Caco-2 (cell line): Measurements from ENCODE around the gene GPR34. TPM values are rescaled to one million over a fixed set of nuclear protein-coding genes. Genes with fewer than 3 reads are reported as not detected.

Experiments
- BruUV-seq: library from RNA; stranded (reverse); fragments of 400-500 nt; replicated peaks from 2 replicates; lab custom pipeline; 2021; lab: Mats Ljungman, UMichigan
- CTCF ChIA-PET: fragments of 300-600 bp; sonication (Branson Sonifier 250); formaldehyde crosslinking; loops from one replicate; lab custom pipeline; 2022; ENCODE audit warnings: antibody characterized with exemption; lab: Charles Lee
- POLR2A ChIA-PET: fragments of 300-600 bp; sonication (Branson Sonifier 250); formaldehyde crosslinking; loops from one replicate; lab custom pipeline; 2022; ENCODE audit warnings: antibody characterized with exemption; lab: Charles Lee
- DNase-seq, 2 experiments: peaks; one replicate each; pipeline versions ENCODE4 v3.0.0 to v3.0.0-alpha.2; 2020 to 2022
- H3K27me3 ChIP-seq: replicated peaks from 2 replicates; pipeline ENCODE4 v1.6.0; 2011; ENCODE audit warnings: low read length; ENCODE audit not compliant: control insufficient read depth, insufficient read depth
- H3K36me3 ChIP-seq: 2 replicates; pipeline ENCODE4 v1.5.1; 2011; ENCODE audit warnings: low read length; ENCODE audit not compliant: control insufficient read depth, insufficient read depth
- H3K4me1 ChIP-seq: fragments of 250-450 bp; sonication (Bioruptor Pico); 2 replicates; pipeline ENCODE4 v1.5.1; 2020; ENCODE audit warnings: mild to moderate bottlenecking
- H3K4me3 ChIP-seq: 2 replicates; pipeline ENCODE4 v1.5.1; 2011; ENCODE audit warnings: low read depth, mild to moderate bottlenecking, control low read depth, low read length
- H3K9me3 ChIP-seq: fragments of 250-450 bp; sonication (Bioruptor Pico); 2 replicates; pipeline ENCODE4 v1.5.1; 2020; ENCODE audit warnings: mild to moderate bottlenecking, moderate library complexity
- H3K27ac Mint-ChIP-seq: one replicate; pipeline ENCODE4 v1.8.0; 2022; ENCODE audit warnings: mixed read lengths; ENCODE audit not compliant: unreplicated experiment
- H3K27me3 Mint-ChIP-seq: one replicate; pipeline ENCODE4 v1.8.0; 2022; ENCODE audit warnings: mixed read lengths; ENCODE audit not compliant: insufficient read depth, unreplicated experiment
- H3K36me3 Mint-ChIP-seq: one replicate; pipeline ENCODE4 v1.8.0; 2022; ENCODE audit warnings: mild to moderate bottlenecking, mixed read lengths; ENCODE audit not compliant: insufficient read depth, unreplicated experiment
- H3K4me1 Mint-ChIP-seq: one replicate; pipeline ENCODE4 v1.8.0; 2022; ENCODE audit warnings: low read depth, mixed read lengths; ENCODE audit not compliant: unreplicated experiment
- H3K4me3 Mint-ChIP-seq: one replicate; pipeline ENCODE4 v1.8.0; 2022; ENCODE audit warnings: mild to moderate bottlenecking, moderate library complexity, mixed read lengths; ENCODE audit not compliant: unreplicated experiment
- H3K9me3 Mint-ChIP-seq: one replicate; pipeline ENCODE4 v1.8.0; 2022; ENCODE audit warnings: mixed read lengths; ENCODE audit not compliant: unreplicated experiment
- CTCF ChIP-seq, 2 experiments: fragments of 200-600 bp in 1 of 2; IDR thresholded peaks; 1 replicate in 1 of 2; 2 replicates in 1 of 2; pipeline versions ENCODE4 v1.5.1 to v1.8.0; 2011 to 2022; ENCODE audit warnings: antibody characterized with exemption in 1 of 2, control low read depth in 1 of 2, inconsistent platforms in 1 of 2, low read depth in 1 of 2, low read length in 1 of 2, mild to moderate bottlenecking in 1 of 2, moderate library complexity in 1 of 2; ENCODE audit not compliant: insufficient read depth in 1 of 2, severe bottlenecking in 1 of 2, unreplicated experiment in 1 of 2
- intact Hi-C: fragments of 100-400 bp; cut with micrococcal nuclease; formaldehyde crosslinking; loops from one replicate; pipeline ENCODE4 v1.10.0; 2022; ENCODE audit not compliant: unreplicated experiment
- total RNA-seq: library from RNA; stranded (reverse); gene quantifications from 2 replicates; pipeline ENCODE4 v1.2.3, GENCODE V29; 2022

GPR34 gene
- total RNA-seq, 1 experiment from 2014 or later = not detected

- intact Hi-C loops = no loop called here
- peaks cover 20% of the 10 kb centered on the region for H3K36me3 Mint-ChIP-seq
- ChIA-PET CTCF (no interaction called here), POLR2A (no interaction called here)
- no peaks in the 10 kb centered on the region for H3K36me3 ChIP-seq
- no peak overlapping the region for H3K27ac Mint-ChIP-seq
- no peaks in the 10 kb centered on the region for H3K9me3 ChIP-seq
- DNase-seq = no peak
- H3K4me1 Mint-ChIP-seq = no peaks in the 10 kb centered on the region
- H3K9me3 Mint-ChIP-seq = no peaks in the 10 kb centered on the region
- H3K4me1 ChIP-seq = no peaks in the 10 kb centered on the region
- no peaks in the 10 kb centered on the region for H3K27me3 ChIP-seq
- no peak for TF ChIP-seq CTCF (IDR thresholded peaks at IDR 0.05; ENCODE audit: insufficient read depth in 1 of 2, low read depth in 1 of 2, low read length in 1 of 2, severe bottlenecking in 1 of 2, unreplicated experiment in 1 of 2)
- H3K4me3 ChIP-seq = no peak overlapping the region
- H3K27me3 Mint-ChIP-seq = no peaks in the 10 kb centered on the region
- H3K4me3 Mint-ChIP-seq = no peak overlapping the region
- no TSS peak for BruUV-seq
Measured at GRCh38 chrX:41664375-41664901, 24.3 kb upstream of the GPR34 start.

- no peak overlapping the region for H3K4me3 Mint-ChIP-seq
- intact Hi-C loops = no loop called here
- no TSS peak for BruUV-seq
- H3K27me3 Mint-ChIP-seq = no peaks in the 10 kb centered on the region
- no peaks in the 10 kb centered on the region for H3K9me3 ChIP-seq
- no peaks in the 10 kb centered on the region for H3K4me1 ChIP-seq
- no peaks in the 10 kb centered on the region for H3K4me1 Mint-ChIP-seq
- peaks cover 18% of the 10 kb centered on the region for H3K36me3 Mint-ChIP-seq
- DNase-seq = no peak
- ChIA-PET POLR2A (no interaction called here), CTCF (no interaction called here)
- no peak overlapping the region for H3K27ac Mint-ChIP-seq
- no peak overlapping the region for H3K4me3 ChIP-seq
- TF ChIP-seq CTCF (IDR thresholded peaks at IDR 0.05; ENCODE audit: insufficient read depth in 1 of 2, low read depth in 1 of 2, low read length in 1 of 2, severe bottlenecking in 1 of 2, unreplicated experiment in 1 of 2) = no peak
- H3K27me3 ChIP-seq = no peaks in the 10 kb centered on the region
- no peaks in the 10 kb centered on the region for H3K36me3 ChIP-seq
- no peaks in the 10 kb centered on the region for H3K9me3 Mint-ChIP-seq
Measured at GRCh38 chrX:41664908-41665307, 23.9 kb upstream of the GPR34 start.

- Mint-ChIP-seq H3K27me3 (no peaks in the 10 kb centered on the region), H3K4me1 (no peaks in the 10 kb centered on the region), H3K9me3 (no peaks in the 10 kb centered on the region), H3K36me3 (peaks cover 18% of the 10 kb centered on the region), H3K4me3 (no peak overlapping the region), H3K27ac (no peak overlapping the region)
- ChIA-PET CTCF (no interaction called here), POLR2A (no interaction called here)
- no peaks in the 10 kb centered on the region for H3K4me1 ChIP-seq
- H3K27me3 ChIP-seq = no peaks in the 10 kb centered on the region
- H3K4me3 ChIP-seq = no peak overlapping the region
- BruUV-seq = no TSS peak
- no peaks in the 10 kb centered on the region for H3K9me3 ChIP-seq
- TF ChIP-seq CTCF (IDR thresholded peaks at IDR 0.05; ENCODE audit: insufficient read depth in 1 of 2, low read depth in 1 of 2, low read length in 1 of 2, severe bottlenecking in 1 of 2, unreplicated experiment in 1 of 2) = no peak
- intact Hi-C loops = no loop called here
- no peaks in the 10 kb centered on the region for H3K36me3 ChIP-seq
- no peak for DNase-seq
Measured at GRCh38 chrX:41665686-41666085, 23.1 kb upstream of the GPR34 start.
